ENCODE data around the gene THRB.

THRB gene

GRCh38 chr3:24367216-24367615 lies 127.4 kb downstream of the THRB start:
- no peak for TF ChIP-seq CTCF (IDR thresholded peaks at IDR 0.05; ENCODE audit: control extremely low read depth, extremely low read depth, low read depth, missing control alignments)
- POLR2A ChIA-PET, result no interaction called here
- CTCF ChIA-PET, result no interaction called here
- DNase-seq (ENCODE audit: extremely low spot score), result no peak

DNA sequence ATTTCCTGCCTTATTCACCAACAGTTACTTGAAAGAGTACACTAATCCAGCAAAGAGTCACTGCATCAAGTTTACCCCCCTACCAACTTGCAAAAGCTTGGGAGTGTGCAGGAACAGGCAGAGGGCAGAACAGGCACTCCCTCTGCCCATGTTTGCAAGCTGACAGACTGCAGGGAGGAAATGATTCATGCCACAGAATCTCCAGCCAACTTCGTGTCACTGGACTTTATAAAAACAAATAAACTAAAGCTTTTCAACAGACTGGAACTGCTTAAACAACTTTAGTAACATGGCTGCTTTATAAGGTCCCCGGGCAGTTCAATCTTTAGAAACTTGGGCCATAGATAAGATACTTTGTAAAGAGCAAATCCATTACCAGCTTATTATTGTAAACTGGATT lies 129.5 kb downstream of the THRB start:
- ChIA-PET CTCF (interaction anchor here (1.3 to 1.5 kb wide), 2 partner anchors 15 to 21 kb away, joined by 3 read pairs; no protein-coding TSS in a partner anchor), POLR2A (no interaction called here)
- no peak for DNase-seq (ENCODE audit: extremely low spot score)
- TF ChIP-seq CTCF (IDR thresholded peaks at IDR 0.05; ENCODE audit: control extremely low read depth, extremely low read depth, low read depth, missing control alignments), result no peak

- TF ChIP-seq CTCF (IDR thresholded peaks at IDR 0.05; ENCODE audit: control extremely low read depth, extremely low read depth, low read depth, missing control alignments), result no peak
- DNase-seq (ENCODE audit: extremely low spot score), result no peak
- POLR2A ChIA-PET, result no interaction called here
- CTCF ChIA-PET, result interaction anchor here (1.3 to 2.0 kb wide), 2 partner anchors 21 to 23 kb away, joined by 3 to 5 read pairs; no protein-coding TSS in a partner anchor
Measured at GRCh38 chr3:24364359-24364758, 130.3 kb downstream of the THRB start.

GRCh38 chr3:24363242-24363641 lies 131.4 kb downstream of the THRB start:
- no peak for DNase-seq (ENCODE audit: extremely low spot score)
- ChIA-PET POLR2A (no interaction called here), CTCF (interaction anchor here (1.1 to 2.0 kb wide), 3 partner anchors 13 to 24 kb away, joined by 3 to 7 read pairs (median 5); no protein-coding TSS in a partner anchor)
- TF ChIP-seq CTCF (IDR thresholded peaks at IDR 0.05; ENCODE audit: control extremely low read depth, extremely low read depth, low read depth, missing control alignments), result no peak

DNA sequence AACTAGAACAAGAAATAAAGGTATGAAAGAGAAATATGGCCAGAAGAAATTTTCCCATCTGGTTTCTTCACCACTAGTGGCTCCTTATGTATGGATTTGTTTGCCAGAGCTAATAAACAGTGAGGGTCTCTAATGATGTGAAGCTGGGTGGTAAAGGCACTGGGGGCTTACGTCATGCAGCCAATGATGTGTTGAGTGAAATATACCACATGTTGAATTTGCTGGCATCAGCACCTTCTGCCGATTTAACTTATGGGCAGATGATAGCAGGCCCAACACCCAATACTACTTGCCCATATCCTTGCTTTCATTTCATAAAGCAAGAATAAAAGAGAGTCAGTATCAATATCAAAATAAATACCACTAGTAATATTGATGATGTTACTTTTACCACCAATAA lies 133.0 kb downstream of the THRB start:
- CTCF ChIA-PET, result no interaction called here
- no peak for DNase-seq (ENCODE audit: extremely low spot score)
- POLR2A ChIA-PET, result no interaction called here
- TF ChIP-seq CTCF (IDR thresholded peaks at IDR 0.05; ENCODE audit: control extremely low read depth, extremely low read depth, low read depth, missing control alignments), result no peak

DNA sequence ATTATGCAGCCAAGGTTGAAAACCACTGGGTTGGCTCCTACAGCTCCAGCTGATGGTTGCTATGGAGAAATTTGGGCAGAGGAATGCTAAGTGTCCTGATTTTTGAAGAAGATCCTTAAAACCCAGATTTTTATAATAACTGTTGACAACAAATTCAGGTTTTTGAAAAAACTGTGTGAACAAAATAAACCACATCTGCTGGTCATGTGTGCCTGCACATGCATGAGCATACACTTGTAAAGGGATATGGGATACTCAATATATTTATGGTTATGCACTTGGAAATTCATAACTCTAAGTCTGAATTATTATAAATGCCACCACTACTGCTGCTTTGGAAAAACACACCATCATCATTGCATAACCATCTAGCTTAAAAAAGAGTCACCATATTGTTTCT lies 133.7 kb downstream of the THRB start:
- ChIA-PET POLR2A (no interaction called here), CTCF (interaction anchor here (1.4 kb wide), 1 partner anchor 46 kb away, joined by 3 read pairs; no protein-coding TSS in a partner anchor)

More for the DNA sequence above, 133.7 kb downstream of the THRB start:
- no peak for DNase-seq (ENCODE audit: extremely low spot score)
- TF ChIP-seq CTCF (IDR thresholded peaks at IDR 0.05; ENCODE audit: control extremely low read depth, extremely low read depth, low read depth, missing control alignments), result no peak
